ENCODE measurements around the gene TREML2. TPM values are rescaled to one million over a fixed set of nuclear protein-coding genes. Genes with fewer than 3 reads are reported as not detected.

TREML2 gene
- total and polyA plus RNA-seq, 4 donors, result 0.06 to 4.4 (median 1.0) TPM

DNA sequence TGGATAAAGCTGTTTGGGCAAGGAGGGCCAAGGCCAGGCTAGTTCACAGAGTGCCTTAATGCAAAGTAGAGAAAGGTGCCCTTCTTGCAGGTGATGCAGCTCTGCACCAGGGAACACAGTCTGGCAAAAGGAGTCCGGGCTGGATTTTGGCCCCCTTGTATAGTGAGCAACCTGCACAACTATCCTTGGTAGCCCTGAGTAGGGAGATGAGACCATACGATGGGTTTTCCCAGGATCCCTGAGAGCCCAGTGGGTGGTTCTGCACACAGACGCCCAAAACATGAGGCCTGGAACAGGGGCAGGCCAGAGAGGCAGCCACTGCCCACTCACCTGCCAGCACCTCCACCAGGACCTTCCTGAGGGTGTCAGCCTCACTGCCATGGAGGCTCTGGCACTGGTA lies 40.0 kb downstream of the TREML2 start:
- Histone ChIP-seq H3K27me3 (ENCODE audit: control insufficient read depth in 3 of 3, insufficient read depth in 3 of 3, low read length in 2 of 3) (no peaks in the 10 kb centered on the region), H3K9me3 (ENCODE audit: control insufficient read depth in 4 of 4, insufficient read depth in 3 of 4, low read length in 3 of 4) (no peaks in the 10 kb centered on the region), H3K9ac (ENCODE audit: insufficient read depth in 1 of 2, low read length in 2 of 2) (no peak overlapping the region), H3K4me1 (ENCODE audit: control insufficient read depth in 5 of 5, insufficient read depth in 5 of 5, low read length in 5 of 5) (peaks cover 0 to 13% (median 6%) of the 10 kb centered on the region in 5 donors), H3K27ac (ENCODE audit: low read depth in 1 of 2, low read length in 1 of 2) (no peak overlapping the region), H3K36me3 (ENCODE audit: control insufficient read depth in 4 of 4, insufficient read depth in 4 of 4, low read length in 4 of 4) (no peaks in the 10 kb centered on the region), H3K4me3 (no peak overlapping the region)
- DNase-seq (no peak), ATAC-seq (ENCODE audit: insufficient read depth, low FRiP score) (no peak)
- WGBS, 2 donors, result 82 to 97% methylated on average over 3 of the region's 3 CpGs
- TF ChIP-seq, protein P1, sequence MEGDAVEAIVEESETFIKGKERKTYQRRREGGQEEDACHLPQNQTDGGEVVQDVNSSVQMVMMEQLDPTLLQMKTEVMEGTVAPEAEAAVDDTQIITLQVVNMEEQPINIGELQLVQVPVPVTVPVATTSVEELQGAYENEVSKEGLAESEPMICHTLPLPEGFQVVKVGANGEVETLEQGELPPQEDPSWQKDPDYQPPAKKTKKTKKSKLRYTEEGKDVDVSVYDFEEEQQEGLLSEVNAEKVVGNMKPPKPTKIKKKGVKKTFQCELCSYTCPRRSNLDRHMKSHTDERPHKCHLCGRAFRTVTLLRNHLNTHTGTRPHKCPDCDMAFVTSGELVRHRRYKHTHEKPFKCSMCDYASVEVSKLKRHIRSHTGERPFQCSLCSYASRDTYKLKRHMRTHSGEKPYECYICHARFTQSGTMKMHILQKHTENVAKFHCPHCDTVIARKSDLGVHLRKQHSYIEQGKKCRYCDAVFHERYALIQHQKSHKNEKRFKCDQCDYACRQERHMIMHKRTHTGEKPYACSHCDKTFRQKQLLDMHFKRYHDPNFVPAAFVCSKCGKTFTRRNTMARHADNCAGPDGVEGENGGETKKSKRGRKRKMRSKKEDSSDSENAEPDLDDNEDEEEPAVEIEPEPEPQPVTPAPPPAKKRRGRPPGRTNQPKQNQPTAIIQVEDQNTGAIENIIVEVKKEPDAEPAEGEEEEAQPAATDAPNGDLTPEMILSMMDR (IDR thresholded peaks at IDR 0.05; ENCODE audit: control extremely low read depth, extremely low read depth), result no peak

DNA sequence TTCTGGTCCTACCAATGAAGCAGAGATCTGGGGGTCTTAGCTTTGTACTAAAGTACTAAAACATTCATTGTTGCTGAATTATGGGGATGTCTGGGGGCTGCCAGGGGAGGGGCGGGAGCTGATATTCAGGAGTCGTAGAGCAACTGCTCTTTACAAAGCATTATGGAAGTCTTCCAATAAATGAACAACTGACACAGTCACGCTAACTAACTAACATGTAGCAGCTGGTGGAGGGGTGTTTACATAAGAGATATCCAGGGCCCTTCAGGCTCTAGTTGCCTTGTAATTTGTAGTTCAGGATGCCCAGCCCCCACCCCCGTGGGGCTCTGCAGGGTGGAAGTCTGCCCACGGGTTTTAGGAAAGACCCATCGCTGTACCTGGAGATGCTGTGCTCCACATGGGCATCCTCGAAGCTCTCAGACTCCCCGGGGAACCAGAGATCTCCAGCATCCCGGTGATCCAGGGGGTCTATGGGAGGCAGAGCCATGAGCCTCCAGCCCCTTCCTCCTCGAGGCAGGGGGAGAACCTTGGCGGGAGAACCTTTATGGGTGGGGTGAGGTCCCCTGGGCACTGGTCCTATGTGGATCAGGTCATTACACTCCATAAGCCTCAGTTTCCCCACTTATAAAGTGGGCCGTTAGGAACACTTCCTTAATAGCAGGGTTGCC lies 41.4 kb downstream of the TREML2 start:
- DNase-seq (peak; percentile 39 to 87 (median 76)), ATAC-seq (ENCODE audit: insufficient read depth, low FRiP score) (no peak)
- no peak overlapping the region for H3K9ac ChIP-seq (ENCODE audit: insufficient read depth in 1 of 2, low read length in 2 of 2)
- peaks cover 0 to 13% (median 6%) of the 10 kb centered on the region in 5 donors for H3K4me1 ChIP-seq (ENCODE audit: control insufficient read depth in 5 of 5, insufficient read depth in 5 of 5, low read length in 5 of 5)
- no peak overlapping the region for H3K4me3 ChIP-seq
- TF ChIP-seq, protein P1 (IDR thresholded peaks at IDR 0.05; ENCODE audit: control extremely low read depth, extremely low read depth), result no peak
- no peaks in the 10 kb centered on the region for H3K36me3 ChIP-seq (ENCODE audit: control insufficient read depth in 4 of 4, insufficient read depth in 4 of 4, low read length in 4 of 4)
- 64 to 77% methylated on average over 12 of the region's 12 CpGs for WGBS, 2 donors
- no peaks in the 10 kb centered on the region for H3K27me3 ChIP-seq (ENCODE audit: control insufficient read depth in 3 of 3, insufficient read depth in 3 of 3, low read length in 2 of 3)
- H3K9me3 ChIP-seq (ENCODE audit: control insufficient read depth in 4 of 4, insufficient read depth in 3 of 4, low read length in 3 of 4), result no peaks in the 10 kb centered on the region
- H3K27ac ChIP-seq (ENCODE audit: low read depth in 1 of 2, low read length in 1 of 2), result no peak overlapping the region

DNA sequence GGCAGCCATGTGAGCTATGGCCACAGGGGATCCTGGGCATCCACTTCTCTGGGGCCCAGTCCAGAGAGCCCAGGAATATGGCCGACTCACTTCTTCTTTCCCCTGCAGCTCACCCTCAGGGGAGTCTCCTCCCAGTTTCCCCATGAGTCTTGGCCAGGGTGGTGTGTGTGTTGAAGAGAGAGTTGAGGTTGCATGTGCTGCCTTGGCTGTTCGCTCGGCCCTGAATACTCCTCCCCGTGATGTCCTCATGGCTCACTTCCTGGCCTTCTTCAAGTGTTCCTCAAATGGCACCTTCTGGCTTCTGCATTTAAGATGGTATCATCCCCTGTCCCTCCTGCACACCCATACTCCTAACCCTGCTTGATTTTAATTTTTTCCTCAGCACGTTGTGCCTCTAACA lies 43.6 kb downstream of the TREML2 start:
- no peaks in the 10 kb centered on the region for H3K36me3 ChIP-seq (ENCODE audit: control insufficient read depth in 4 of 4, insufficient read depth in 4 of 4, low read length in 4 of 4)
- no peaks in the 10 kb centered on the region for H3K9me3 ChIP-seq (ENCODE audit: control insufficient read depth in 4 of 4, insufficient read depth in 3 of 4, low read length in 3 of 4)
- H3K9ac ChIP-seq (ENCODE audit: insufficient read depth in 1 of 2, low read length in 2 of 2), result no peak overlapping the region
- peak; percentile 37 for ATAC-seq (ENCODE audit: insufficient read depth, low FRiP score)
- WGBS, 2 donors, result 30 to 72% methylated on average over 5 of the region's 5 CpGs
- H3K27ac ChIP-seq (ENCODE audit: low read depth in 1 of 2, low read length in 1 of 2), result no peak overlapping the region
- DNase-seq, result no peak
- no peak overlapping the region for H3K4me3 ChIP-seq
- no peaks in the 10 kb centered on the region for H3K27me3 ChIP-seq (ENCODE audit: control insufficient read depth in 3 of 3, insufficient read depth in 3 of 3, low read length in 2 of 3)
- TF ChIP-seq, protein P1 (IDR thresholded peaks at IDR 0.05; ENCODE audit: control extremely low read depth, extremely low read depth), result no peak
- H3K4me1 ChIP-seq (ENCODE audit: control insufficient read depth in 5 of 5, insufficient read depth in 5 of 5, low read length in 5 of 5), result peaks cover 0 to 13% (median 7%) of the 10 kb centered on the region in 5 donors

DNA sequence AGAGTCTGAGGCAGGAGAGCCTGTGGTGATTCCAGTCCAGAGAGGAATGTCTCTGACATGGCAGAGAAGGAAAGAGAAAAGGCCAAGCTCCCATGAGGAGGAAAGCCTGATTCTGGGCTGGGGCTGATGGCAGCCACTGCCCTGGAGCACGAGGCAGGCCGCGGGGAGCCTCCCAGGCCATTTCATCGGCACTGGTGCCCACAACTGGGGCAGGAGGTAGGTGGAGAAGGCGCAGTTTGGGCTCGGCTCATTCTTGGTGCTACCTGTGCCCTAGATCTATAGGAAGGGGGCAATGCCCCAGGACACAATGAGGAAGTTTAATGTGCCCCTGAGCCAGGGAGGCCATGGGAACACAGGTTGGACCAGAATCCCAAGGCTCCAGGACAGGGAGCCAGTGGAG lies 44.2 kb downstream of the TREML2 start:
- TF ChIP-seq, protein P1 (IDR thresholded peaks at IDR 0.05; ENCODE audit: control extremely low read depth, extremely low read depth), result no peak
- H3K27me3 ChIP-seq (ENCODE audit: control insufficient read depth in 3 of 3, insufficient read depth in 3 of 3, low read length in 2 of 3), result no peaks in the 10 kb centered on the region
- no peak for ATAC-seq (ENCODE audit: insufficient read depth, low FRiP score)
- no peak overlapping the region for H3K9ac ChIP-seq (ENCODE audit: insufficient read depth in 1 of 2, low read length in 2 of 2)
- H3K9me3 ChIP-seq (ENCODE audit: control insufficient read depth in 4 of 4, insufficient read depth in 3 of 4, low read length in 3 of 4), result no peaks in the 10 kb centered on the region
- no peak for DNase-seq
- 88 to 97% methylated on average over 6 of the region's 6 CpGs for whole genome bisulfite sequencing, 2 donors
- peaks cover 0 to 13% (median 7%) of the 10 kb centered on the region in 5 donors for H3K4me1 ChIP-seq (ENCODE audit: control insufficient read depth in 5 of 5, insufficient read depth in 5 of 5, low read length in 5 of 5)
- H3K4me3 ChIP-seq, result no peak overlapping the region
- no peak overlapping the region for H3K27ac ChIP-seq (ENCODE audit: low read depth in 1 of 2, low read length in 1 of 2)
- H3K36me3 ChIP-seq (ENCODE audit: control insufficient read depth in 4 of 4, insufficient read depth in 4 of 4, low read length in 4 of 4), result no peaks in the 10 kb centered on the region

Measured in lung (tissue), 12 donors.